DND-41 (cell line): ENCODE data around the gene KCNA3.

Experiments used
- ATAC-seq: fragments of 200-7000 bp; cut with Tn5 transposase; 3 replicates; pipeline ENCODE4 v1.9.1; 2021; ENCODE audit warnings: low read depth; ENCODE audit not compliant: insufficient read depth
- DNase-seq: peaks from one replicate; pipeline ENCODE4 v3.0.0-alpha.2; 2020
- H2AFZ ChIP-seq: 2 replicates; pipeline ENCODE4 v1.6.0; 2012; ENCODE audit warnings: low read depth, low read length
- H3K27ac ChIP-seq: 2 replicates; pipeline ENCODE4 v1.5.1; 2012; ENCODE audit warnings: low read length, inconsistent platforms
- H3K27me3 ChIP-seq: fragments of 200-600 bp; sonication (generic); 2 replicates; pipeline ENCODE4 v1.6.0; 2012; ENCODE audit warnings: low read length, mild to moderate bottlenecking, inconsistent platforms; ENCODE audit not compliant: insufficient read depth, poor library complexity
- H3K36me3 ChIP-seq: 2 replicates; pipeline ENCODE4 v1.5.1; 2012; ENCODE audit warnings: low read length, inconsistent platforms; ENCODE audit not compliant: insufficient read depth
- H3K4me1 ChIP-seq: 2 replicates; pipeline ENCODE4 v1.5.1; 2012; ENCODE audit warnings: mild to moderate bottlenecking, low read length; ENCODE audit not compliant: insufficient read depth
- H3K4me2 ChIP-seq: 2 replicates; pipeline ENCODE4 v1.6.0; 2012; ENCODE audit warnings: mild to moderate bottlenecking, moderate library complexity, low read length, inconsistent platforms; ENCODE audit not compliant: insufficient read depth
- H3K4me3 ChIP-seq, 2 experiments: fragments of 200-600 bp in 1 of 2; shearing (Covaris generic) in 1 of 2; 2 replicates each; pipeline ENCODE4 v1.5.1; 2012 to 2016; ENCODE audit warnings: inconsistent platforms in 2 of 2, low read length in 2 of 2, mild to moderate bottlenecking in 2 of 2, low read depth in 1 of 2, moderate library complexity in 1 of 2
- H3K79me2 ChIP-seq: 2 replicates; pipeline ENCODE4 v1.6.0; 2012; ENCODE audit warnings: low read length, inconsistent platforms; ENCODE audit not compliant: insufficient read depth
- H3K9ac ChIP-seq: 2 replicates; pipeline ENCODE4 v1.6.0; 2012; ENCODE audit warnings: low read depth, mild to moderate bottlenecking, inconsistent platforms, low read length, moderate library complexity
- H3K9me3 ChIP-seq: 2 replicates; pipeline ENCODE4 v1.5.1; 2012; ENCODE audit warnings: low read length, moderate library complexity, mild to moderate bottlenecking, inconsistent platforms; ENCODE audit not compliant: insufficient read depth, severe bottlenecking
- H4K20me1 ChIP-seq: 2 replicates; pipeline ENCODE4 v1.6.0; 2012; ENCODE audit warnings: low read length; ENCODE audit not compliant: insufficient read depth
- EZH2 ChIP-seq: IDR thresholded peaks from 3 replicates; pipeline ENCODE4 v1.6.1; 2012; ENCODE audit warnings: borderline replicate concordance, low read depth, mild to moderate bottlenecking, moderate library complexity, low read length, inconsistent platforms; ENCODE audit not compliant: severe bottlenecking
- TF ChIP-seq, protein P1 (sequence below): IDR thresholded peaks from 2 replicates; pipeline ENCODE4 v1.5.1; 2012; ENCODE audit warnings: borderline replicate concordance, low read length, moderate library complexity, mild to moderate bottlenecking; ENCODE audit not compliant: poor library complexity, severe bottlenecking; ENCODE audit errors: extremely low read depth

The KCNA3 gene

DNA sequence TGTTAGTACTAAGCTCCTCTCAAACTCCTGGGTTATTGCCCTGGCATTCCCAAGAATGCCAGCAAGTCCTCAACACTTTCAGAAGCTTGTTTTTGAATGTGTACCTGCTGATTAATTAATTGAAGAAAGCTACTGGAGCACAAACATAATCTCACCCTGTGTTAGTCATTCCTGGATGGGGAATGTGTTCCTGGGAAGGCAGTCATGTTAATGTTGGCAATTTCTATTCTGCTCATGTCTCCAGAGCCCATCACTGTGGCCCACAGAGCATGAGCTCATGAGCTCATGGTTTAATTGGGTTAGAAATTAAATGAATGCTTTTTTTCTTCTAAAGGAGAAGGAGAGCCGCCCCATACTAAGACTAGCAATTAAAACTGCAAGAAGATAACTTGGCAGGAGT, 31.9 kb upstream of the KCNA3 start:
- H3K9ac ChIP-seq: no peak overlapping the region
- no peaks in the 10 kb centered on the region for H3K36me3 ChIP-seq
- no peak overlapping the region for H3K4me2 ChIP-seq
- TF ChIP-seq EZH2: no peak
- TF ChIP-seq, protein P1, sequence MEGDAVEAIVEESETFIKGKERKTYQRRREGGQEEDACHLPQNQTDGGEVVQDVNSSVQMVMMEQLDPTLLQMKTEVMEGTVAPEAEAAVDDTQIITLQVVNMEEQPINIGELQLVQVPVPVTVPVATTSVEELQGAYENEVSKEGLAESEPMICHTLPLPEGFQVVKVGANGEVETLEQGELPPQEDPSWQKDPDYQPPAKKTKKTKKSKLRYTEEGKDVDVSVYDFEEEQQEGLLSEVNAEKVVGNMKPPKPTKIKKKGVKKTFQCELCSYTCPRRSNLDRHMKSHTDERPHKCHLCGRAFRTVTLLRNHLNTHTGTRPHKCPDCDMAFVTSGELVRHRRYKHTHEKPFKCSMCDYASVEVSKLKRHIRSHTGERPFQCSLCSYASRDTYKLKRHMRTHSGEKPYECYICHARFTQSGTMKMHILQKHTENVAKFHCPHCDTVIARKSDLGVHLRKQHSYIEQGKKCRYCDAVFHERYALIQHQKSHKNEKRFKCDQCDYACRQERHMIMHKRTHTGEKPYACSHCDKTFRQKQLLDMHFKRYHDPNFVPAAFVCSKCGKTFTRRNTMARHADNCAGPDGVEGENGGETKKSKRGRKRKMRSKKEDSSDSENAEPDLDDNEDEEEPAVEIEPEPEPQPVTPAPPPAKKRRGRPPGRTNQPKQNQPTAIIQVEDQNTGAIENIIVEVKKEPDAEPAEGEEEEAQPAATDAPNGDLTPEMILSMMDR: no peak
- no peaks in the 10 kb centered on the region for H3K9me3 ChIP-seq
- ATAC-seq (no peak), DNase-seq (no peak)
- H3K79me2 ChIP-seq: no peaks in the 10 kb centered on the region
- no peaks in the 10 kb centered on the region for H4K20me1 ChIP-seq
- H3K27ac ChIP-seq: no peak overlapping the region
- no peak overlapping the region for H3K4me3 ChIP-seq
- no peak overlapping the region for H2AFZ ChIP-seq
- no peaks in the 10 kb centered on the region for H3K27me3 ChIP-seq
- no peaks in the 10 kb centered on the region for H3K4me1 ChIP-seq

DNA sequence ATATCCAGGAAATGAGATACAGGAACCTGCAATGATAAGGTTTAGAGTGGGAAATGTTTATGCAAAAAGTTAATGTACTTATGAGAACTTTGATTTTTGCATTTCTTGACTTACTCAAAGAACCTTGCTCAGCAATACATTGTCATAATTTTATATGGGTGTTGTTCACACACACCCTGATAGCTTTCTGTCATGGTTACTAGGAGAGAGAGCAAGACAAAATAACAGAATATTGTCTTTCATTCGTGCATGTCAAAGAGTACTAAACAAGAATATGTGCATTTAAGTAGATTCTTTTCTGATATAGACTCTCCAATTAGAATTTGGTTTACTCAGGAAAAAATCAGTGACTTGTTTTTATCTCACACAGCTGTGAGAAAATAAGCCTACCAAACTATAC, 27.5 kb upstream of the KCNA3 start:
- Histone ChIP-seq H3K9me3 (no peaks in the 10 kb centered on the region), H3K27ac (no peak overlapping the region), H3K79me2 (no peaks in the 10 kb centered on the region), H3K4me1 (no peaks in the 10 kb centered on the region), H3K4me3 (no peak overlapping the region), H3K36me3 (no peaks in the 10 kb centered on the region), H2AFZ (no peak overlapping the region), H3K27me3 (no peaks in the 10 kb centered on the region), H4K20me1 (no peaks in the 10 kb centered on the region), H3K9ac (no peak overlapping the region), H3K4me2 (no peak overlapping the region)
- DNase-seq (no peak), ATAC-seq (no peak)
- TF ChIP-seq EZH2: no peak
- TF ChIP-seq, protein P1: no peak

DNA sequence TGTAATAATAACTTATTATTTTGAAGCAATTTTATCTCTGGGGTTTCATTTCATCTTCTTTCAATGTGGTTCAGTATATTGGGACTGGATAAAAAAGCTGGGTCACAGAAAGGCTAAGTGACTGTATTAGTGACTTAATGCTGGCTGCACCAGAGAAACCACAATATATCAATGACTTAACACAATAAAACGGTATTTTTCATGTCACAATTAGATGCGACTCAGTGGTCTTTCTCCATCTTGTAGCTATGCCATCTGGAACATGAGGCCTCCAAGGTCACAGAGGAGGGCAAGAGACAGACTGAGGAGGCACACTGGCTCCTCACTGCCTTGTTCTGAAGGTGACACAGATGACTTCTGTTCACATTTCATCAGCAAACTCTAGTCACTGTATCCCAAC, 26.0 kb upstream of the KCNA3 start:
- Histone ChIP-seq H3K27me3 (no peaks in the 10 kb centered on the region), H3K27ac (no peak overlapping the region), H3K9ac (no peak overlapping the region), H3K4me2 (no peak overlapping the region), H3K4me1 (no peaks in the 10 kb centered on the region), H3K79me2 (no peaks in the 10 kb centered on the region), H4K20me1 (no peaks in the 10 kb centered on the region), H3K4me3 (no peak overlapping the region), H3K9me3 (no peaks in the 10 kb centered on the region), H3K36me3 (no peaks in the 10 kb centered on the region), H2AFZ (no peak overlapping the region)
- DNase-seq (no peak), ATAC-seq (no peak)
- no peak for TF ChIP-seq EZH2

DNA sequence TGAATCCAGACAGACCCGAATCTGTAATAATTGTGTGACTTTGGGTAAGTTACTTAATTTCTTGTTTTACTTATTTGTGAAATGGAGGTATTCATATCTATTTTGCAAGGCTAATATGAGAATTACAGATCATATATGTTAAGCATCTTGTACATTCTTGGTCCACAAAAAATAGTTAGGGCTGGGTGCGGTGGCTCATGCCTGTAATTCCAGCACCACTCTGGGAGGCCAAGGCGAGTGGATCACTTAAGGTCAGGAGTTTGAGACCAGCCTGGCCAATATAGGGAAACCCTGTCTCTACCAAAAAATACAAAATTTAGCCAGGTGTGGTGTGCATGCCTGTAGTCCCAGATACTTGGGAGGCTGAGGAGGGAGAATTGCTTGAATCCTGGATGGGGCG, 22.9 kb upstream of the KCNA3 start:
- Histone ChIP-seq H3K36me3 (no peaks in the 10 kb centered on the region), H3K4me2 (no peak overlapping the region), H2AFZ (no peak overlapping the region), H3K9me3 (no peaks in the 10 kb centered on the region), H3K9ac (no peak overlapping the region), H3K27me3 (no peaks in the 10 kb centered on the region), H3K79me2 (no peaks in the 10 kb centered on the region), H3K4me3 (no peak overlapping the region), H3K27ac (no peak overlapping the region), H3K4me1 (no peaks in the 10 kb centered on the region), H4K20me1 (no peaks in the 10 kb centered on the region)
- TF ChIP-seq EZH2: no peak
- TF ChIP-seq, protein P1: no peak
- DNase-seq (no peak), ATAC-seq (no peak)
